Activated CD4-positive, alpha-beta T cell treated with anti-CD3 and anti-CD28 coated beads for 1 hour (primary cell): Measurements from ENCODE around the gene PLAC9.
"Not testable (repeated sequence)": the region's sequence is repeated elsewhere in the genome, so short reads cannot be mapped to it uniquely, and the experiment has no call there.

Source experiments
- DNase-seq: peaks from one replicate; pipeline ENCODE4 v3.0.0-alpha.2; 2020

Gene PLAC9

DNA sequence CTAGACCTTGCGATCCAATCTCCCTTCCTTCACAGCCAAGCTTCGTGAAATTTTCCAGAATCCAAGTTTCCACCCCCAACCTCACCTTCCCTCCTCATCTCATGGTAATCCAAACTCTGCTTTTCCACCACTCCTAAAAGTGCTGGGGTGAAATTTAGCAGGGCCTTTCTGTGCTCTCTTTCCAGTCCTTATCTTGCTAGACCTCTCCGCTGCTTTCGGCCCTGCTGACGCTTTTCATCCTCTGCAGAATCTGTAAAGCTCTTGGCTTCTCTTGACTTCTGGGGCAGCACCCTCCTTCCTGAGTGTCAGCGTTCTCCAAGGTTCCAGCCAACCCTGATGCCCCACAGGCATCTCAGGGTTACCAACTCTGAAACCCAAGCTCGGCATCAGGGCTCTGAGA, 7.7 kb downstream of the PLAC9 start:
- DNase-seq, result no peak

DNA sequence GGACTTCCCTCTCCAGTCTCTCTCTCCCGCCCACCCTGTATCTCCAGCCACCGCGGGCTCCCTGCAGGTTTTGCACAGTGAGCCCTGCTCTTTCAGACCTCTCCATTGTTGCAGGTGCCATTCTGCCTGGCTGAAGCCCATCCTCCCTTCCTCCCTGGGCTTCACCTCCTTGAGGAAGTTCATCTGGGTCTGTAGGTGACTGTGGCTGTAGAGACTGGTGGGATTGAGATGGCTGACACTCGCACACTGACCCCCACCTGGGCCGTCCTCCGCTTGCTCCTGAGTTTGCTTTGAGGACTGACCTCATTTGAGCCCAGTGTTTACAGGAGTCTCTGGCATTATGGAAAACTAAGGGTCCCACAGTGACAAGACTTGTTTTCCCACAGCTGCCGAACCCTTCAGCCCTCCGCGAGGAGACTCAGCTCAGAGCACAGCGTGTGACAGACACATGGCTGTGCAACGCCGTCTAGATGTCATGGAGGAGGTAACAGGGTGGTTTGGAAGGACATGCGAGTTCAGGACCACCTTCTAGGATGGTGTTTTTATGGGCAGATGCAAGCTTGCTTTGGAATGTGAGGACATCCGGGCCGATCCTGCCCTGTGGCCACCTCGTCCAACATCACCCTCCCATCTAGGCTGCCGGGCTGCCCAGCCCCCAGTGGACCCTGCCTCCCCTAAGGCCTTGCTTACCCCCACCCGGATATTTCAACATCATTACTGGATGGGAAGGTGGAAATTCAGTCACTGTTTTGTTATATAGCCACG, 9.3 kb downstream of the PLAC9 start:
- DNase-seq, result no peak

DNA sequence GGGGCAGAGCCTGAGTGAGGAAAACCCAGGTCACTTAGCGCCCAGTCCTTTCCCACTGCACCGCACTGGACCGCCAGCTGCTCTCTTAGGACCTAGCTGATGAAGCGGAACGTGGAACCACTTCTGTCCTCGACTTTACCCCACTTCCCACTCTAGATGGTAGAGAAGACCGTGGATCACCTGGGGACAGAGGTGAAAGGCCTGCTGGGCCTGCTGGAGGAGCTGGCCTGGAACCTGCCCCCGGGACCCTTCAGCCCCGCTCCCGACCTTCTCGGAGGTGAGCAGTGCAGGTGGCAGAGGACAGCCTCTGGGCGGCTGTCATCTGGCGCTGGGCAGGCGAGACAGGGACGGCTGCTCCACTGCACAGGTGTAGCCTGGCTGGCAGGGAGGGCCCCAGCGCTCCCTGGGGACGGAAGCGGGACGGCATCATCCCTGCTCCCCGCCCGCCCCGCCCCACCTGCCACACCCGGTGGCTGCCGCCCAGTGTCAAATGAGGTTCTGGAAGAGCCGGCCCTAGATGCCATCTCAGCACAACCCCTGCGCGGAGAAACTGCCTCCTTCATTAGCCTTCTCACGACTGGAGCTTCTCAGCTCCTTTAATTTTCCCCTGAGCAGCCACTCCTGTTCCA, 11.7 kb downstream of the PLAC9 start:
- DNase-seq, result peak; percentile 16

DNA sequence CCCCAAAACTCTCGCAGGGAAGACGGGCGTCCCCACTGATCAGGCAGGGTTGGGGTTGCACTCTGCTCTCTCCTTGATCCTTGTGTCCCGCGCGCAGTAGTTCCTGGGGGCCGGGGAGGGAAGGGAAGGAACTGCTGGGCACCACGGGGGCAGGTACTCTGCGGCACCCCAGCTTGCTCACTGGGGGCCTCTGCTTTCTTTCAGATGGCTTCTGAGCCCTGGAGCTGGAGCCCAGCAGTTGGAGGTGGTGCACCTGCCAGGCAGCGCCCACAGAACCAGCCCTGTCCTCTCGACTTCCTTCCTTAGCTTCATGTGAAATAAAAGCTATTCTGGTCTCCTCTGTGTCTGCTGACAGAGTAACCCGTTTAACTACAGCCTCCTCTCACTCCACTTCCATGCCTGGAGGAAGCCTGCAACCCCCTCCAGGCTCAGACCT, 12.2 kb downstream of the PLAC9 start:
- no peak for DNase-seq

- DNase-seq, result not testable (repeated sequence)
Measured at GRCh38 chr10:80145406-80146308, 13.1 kb downstream of the PLAC9 start.

DNA sequence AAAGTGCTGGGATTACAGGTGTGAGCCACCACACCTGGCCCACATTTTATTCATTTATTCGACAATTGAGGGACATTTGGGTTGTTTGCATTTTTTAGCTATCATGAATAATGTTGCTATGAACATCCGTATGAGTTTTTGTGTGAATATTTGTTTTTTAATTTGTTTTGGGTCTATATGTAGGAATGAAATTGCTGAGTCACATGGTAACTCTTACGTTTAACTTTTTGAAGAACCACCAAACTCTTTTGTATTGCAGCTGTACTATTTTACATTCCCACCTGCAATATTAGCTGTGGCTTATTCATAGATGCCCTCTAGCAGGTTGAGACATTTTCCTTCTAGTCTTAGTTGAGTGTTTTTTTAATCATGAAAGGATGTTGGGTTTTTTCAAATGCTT, 14.4 kb downstream of the PLAC9 start:
- no peak for DNase-seq

- no peak for DNase-seq
Measured at GRCh38 chr10:80148166-80148805, 15.8 kb downstream of the PLAC9 start.

DNA sequence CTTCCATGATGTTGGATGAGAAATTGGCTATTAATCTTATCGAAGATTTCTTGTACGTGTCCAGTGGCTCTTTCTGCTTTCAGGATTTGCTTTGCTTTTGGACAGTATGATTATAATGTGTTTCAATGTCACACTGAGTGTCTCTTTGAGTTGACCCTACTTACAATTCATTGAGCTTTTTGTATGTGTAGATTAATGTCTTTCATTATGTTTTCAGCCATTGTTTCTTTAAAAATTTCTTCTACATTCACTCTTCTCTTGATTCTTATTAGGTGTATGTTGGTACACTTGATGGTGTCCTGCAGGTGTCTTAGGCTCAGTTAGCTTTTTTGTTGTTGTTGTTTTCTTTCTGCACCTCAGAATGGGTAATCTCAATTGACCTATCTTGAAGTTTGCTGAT, 16.6 kb downstream of the PLAC9 start:
- no peak for DNase-seq

GRCh38 chr10:80150172-80150571, 17.6 kb downstream of the PLAC9 start:
- DNase-seq, result no peak

DNA sequence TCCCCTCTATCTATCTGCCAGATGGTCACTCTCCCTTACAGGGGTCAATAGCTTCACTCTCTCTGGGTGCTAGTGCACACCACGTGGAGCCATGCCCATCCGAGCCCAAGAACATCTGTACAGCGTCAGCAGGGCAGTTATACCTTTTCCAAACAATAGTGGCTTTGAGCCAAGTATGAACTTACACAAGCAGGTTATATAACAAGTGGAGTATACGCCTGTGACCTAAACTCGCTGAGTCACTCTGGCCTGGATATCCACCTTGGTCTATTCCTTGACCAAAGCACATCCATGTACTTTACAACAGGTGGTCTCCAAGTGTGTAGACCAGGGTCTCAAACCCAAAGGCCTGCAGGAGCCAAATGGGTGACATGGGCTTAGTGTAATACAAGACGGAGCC, 20.3 kb downstream of the PLAC9 start:
- DNase-seq, result no peak

DNA sequence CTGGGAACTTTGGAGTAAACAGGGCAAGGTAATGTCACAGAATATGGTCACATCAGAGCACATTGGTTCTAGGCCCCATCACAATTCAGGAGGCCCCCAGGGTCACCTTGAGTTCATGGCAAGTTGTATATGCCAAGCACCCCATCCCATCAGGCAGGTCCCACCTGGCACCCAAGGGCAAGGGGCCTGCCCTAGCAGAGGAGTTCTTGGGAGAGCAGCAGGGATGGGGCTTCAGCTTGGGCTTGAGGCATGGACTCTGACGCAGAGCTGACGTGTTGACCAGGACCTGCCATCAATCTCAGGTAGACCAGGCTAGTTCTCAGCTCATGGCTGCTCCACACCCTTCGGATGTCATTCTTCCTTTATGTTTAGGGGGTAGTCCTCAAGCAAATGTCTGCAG, 20.9 kb downstream of the PLAC9 start:
- no peak for DNase-seq

DNA sequence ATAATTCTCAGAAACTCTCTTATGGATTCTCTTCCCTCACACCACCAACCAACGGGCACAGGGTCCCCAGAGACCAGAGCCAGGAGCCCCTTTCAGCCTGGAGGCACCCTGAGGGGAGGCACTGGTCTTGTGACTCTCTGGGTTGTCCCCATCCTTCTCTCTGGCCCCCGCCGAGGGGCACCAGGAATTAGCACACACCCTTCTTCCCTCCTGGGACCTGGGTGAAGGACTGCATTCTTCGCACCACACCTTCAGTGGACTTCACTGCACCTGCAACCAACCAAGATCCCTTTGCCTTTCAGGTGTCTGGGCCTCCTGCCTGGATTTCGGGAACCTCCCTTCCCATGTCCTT, 22.1 kb downstream of the PLAC9 start:
- no peak for DNase-seq

DNA sequence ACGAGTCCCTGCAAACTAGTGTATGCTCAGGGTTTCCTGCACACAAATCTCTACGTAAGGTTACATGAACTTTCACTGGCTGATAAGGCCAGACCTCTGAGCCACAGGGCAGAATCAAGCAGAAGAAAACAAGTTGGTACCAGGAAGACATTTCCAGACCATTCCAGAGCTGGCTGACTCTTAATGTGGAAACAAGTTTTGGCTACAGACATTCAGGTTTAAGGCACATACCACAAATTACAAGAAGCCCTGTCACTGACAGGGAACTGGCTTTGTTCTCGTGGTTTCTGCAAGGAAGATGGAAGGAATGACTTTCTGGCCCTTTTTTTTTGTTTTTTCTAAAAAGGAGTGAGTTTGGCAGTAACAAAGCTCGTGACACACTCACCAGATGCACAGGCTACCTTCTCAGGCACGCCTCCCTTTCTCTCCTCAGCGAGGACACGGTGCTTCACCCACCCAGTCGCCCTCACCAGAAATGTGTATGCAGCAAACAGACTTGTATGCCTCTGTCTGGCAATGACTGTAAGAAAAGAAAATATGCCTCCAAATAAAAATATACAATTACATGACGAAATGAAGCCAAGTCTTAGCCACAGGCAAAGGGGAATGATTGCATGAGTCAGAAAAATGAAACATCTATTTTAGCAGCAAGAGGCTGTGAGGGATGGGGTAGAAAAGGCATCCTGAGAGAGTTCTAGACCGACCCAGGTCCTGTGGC, 22.6 kb downstream of the PLAC9 start:
- DNase-seq, result no peak

- no peak for DNase-seq
Measured at GRCh38 chr10:80155696-80156215, 23.2 kb downstream of the PLAC9 start.

DNA sequence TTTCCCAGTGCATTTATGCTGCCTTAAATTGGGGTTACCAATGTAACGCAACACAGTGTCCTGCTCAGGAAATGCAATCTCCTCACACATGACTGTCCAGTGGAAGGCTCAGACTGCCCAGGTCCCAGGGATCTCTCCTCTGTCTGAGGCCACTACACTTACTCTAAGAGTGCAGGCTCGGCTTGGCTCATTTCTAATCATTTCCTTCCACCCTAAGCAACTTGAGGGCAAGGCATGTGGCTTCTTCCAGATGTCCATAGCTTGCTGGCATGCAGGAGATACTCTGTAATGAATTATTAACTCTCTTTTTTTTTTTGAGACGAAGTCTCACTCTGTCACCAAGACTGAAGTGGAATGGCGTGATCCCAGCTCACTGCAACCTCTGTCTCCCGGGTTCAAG, 23.7 kb downstream of the PLAC9 start:
- DNase-seq, result no peak

- no peak for DNase-seq
Measured at GRCh38 chr10:80157561-80157960, 25.0 kb downstream of the PLAC9 start.

GRCh38 chr10:80158126-80158525, 25.6 kb downstream of the PLAC9 start:
- no peak for DNase-seq

GRCh38 chr10:80158598-80159127, 26.1 kb downstream of the PLAC9 start:
- DNase-seq, result no peak

- no peak for DNase-seq
Measured at GRCh38 chr10:80159166-80159873, 26.8 kb downstream of the PLAC9 start.

- no peak for DNase-seq
Measured at GRCh38 chr10:80160361-80161320, 28.1 kb downstream of the PLAC9 start.
